SK-N-SH (cell line): ENCODE measurements around the gene MED7. TPM values are rescaled to one million over a fixed set of nuclear protein-coding genes. Genes with fewer than 3 reads are reported as not detected.

Experiments used
- CTCF ChIA-PET: fragments of 300-600, 350-600 bp; formaldehyde crosslinking; extraction: SDS; loops from one replicate; lab custom pipeline; 2021; lab: Yijun Ruan, JAX
- POLR2A ChIA-PET: fragments of 350-600 bp; sonication (Branson Sonifier 250); formaldehyde crosslinking; extraction: SDS; loops from one replicate; lab custom pipeline; 2020; ENCODE audit warnings: antibody characterized with exemption, inconsistent platforms; lab: Yijun Ruan, JAX
- DNase-seq: peaks from one replicate; pipeline ENCODE4 v3.0.0; 2012
- H2AFZ ChIP-seq: fragments of 200-600 bp; sonication (generic); 2 replicates; pipeline ENCODE4 v1.8.1; 2016; ENCODE audit warnings: antibody characterized with exemption, mild to moderate bottlenecking, low read depth
- H3F3A ChIP-seq: fragments of 200-600 bp; sonication (generic); replicated peaks from 2 replicates; pipeline ENCODE3; 2016; ENCODE audit warnings: antibody characterized with exemption, mild to moderate bottlenecking; ENCODE audit not compliant: insufficient read depth
- H3K27ac ChIP-seq, 2 experiments: fragments of 200-500 bp in 1 of 2; fragments of 200-600 bp in 1 of 2; sonication (Bioruptor generic) in 1 of 2; sonication (generic), shearing (Covaris generic) in 1 of 2; 2 replicates each; pipeline versions ENCODE4 v1.5.1 to v1.6.1; 2014 to 2016; ENCODE audit warnings: low read depth in 2 of 2, inconsistent platforms in 1 of 2, low read length in 1 of 2, mild to moderate bottlenecking in 1 of 2, mixed read lengths in 1 of 2
- H3K27me3 ChIP-seq: fragments of 200-600 bp; sonication (generic), shearing (Covaris generic); 2 replicates; pipeline ENCODE4 v1.6.1; 2016; ENCODE audit warnings: mixed run types; ENCODE audit not compliant: insufficient read depth
- H3K36me3 ChIP-seq, 2 experiments: fragments of 200-500 bp in 1 of 2; fragments of 200-600 bp in 1 of 2; sonication (Bioruptor generic) in 1 of 2; sonication (generic) in 1 of 2; replicated peaks in 1 of 2; 2 replicates each; pipeline versions ENCODE3 to v1.5.1; 2014 to 2016; ENCODE audit warnings: low read length in 1 of 2, mild to moderate bottlenecking in 1 of 2; ENCODE audit not compliant: insufficient read depth in 2 of 2, control insufficient read depth in 1 of 2
- H3K4me1 ChIP-seq, 2 experiments: fragments of 200-500 bp in 1 of 2; fragments of 200-600 bp in 1 of 2; sonication (Bioruptor generic) in 1 of 2; sonication (generic), shearing (Covaris generic) in 1 of 2; 2 replicates each; pipeline versions ENCODE4 v1.5.1 to v1.6.1; 2014 to 2016; ENCODE audit warnings: low read depth in 1 of 2, low read length in 1 of 2, mixed run types in 1 of 2; ENCODE audit not compliant: insufficient read depth in 2 of 2, control insufficient read depth in 1 of 2
- H3K4me2 ChIP-seq: fragments of 200-600 bp; sonication (generic), shearing (Covaris generic); 2 replicates; pipeline ENCODE4 v1.6.1; 2017; ENCODE audit warnings: mixed run types
- H3K4me3 ChIP-seq, 2 experiments: fragments of 200-500 bp in 1 of 2; fragments of 200-600 bp in 1 of 2; sonication (Bioruptor generic) in 1 of 2; sonication (generic), shearing (Covaris generic) in 1 of 2; 2 replicates each; pipeline versions ENCODE4 v1.5.1 to v1.8.1; 2014 to 2016; ENCODE audit warnings: low read depth in 2 of 2, inconsistent platforms in 1 of 2, low read length in 1 of 2, mild to moderate bottlenecking in 1 of 2, mixed read lengths in 1 of 2, moderate library complexity in 1 of 2
- H3K79me2 ChIP-seq: fragments of 200-600 bp; sonication (generic); 2 replicates; pipeline ENCODE4 v1.8.1; 2017; ENCODE audit warnings: mild to moderate bottlenecking; ENCODE audit not compliant: insufficient read depth
- H3K9ac ChIP-seq: fragments of 200-600 bp; sonication (generic); 2 replicates; pipeline ENCODE4 v1.6.1; 2017; ENCODE audit warnings: mixed run types
- H3K9me2 ChIP-seq: fragments of 200-600 bp; sonication (generic); 2 replicates; pipeline ENCODE4 v1.6.1; 2017; ENCODE audit warnings: mixed run types
- H3K9me3 ChIP-seq: fragments of 200-600 bp; sonication (generic); 2 replicates; pipeline ENCODE4 v1.6.1; 2017; ENCODE audit warnings: mixed run types, mild to moderate bottlenecking, moderate library complexity
- H4K20me1 ChIP-seq: fragments of 200-600 bp; sonication (generic); 2 replicates; pipeline ENCODE4 v1.6.1; 2017; ENCODE audit warnings: mild to moderate bottlenecking, mixed run types; ENCODE audit not compliant: insufficient read depth
- FOXM1 ChIP-seq: IDR thresholded peaks from 2 replicates; pipeline ENCODE4 v1.4.0; 2012; ENCODE audit warnings: low read depth, mild to moderate bottlenecking
- GABPA ChIP-seq: IDR thresholded peaks from 2 replicates; pipeline ENCODE4 v1.4.0; 2012; ENCODE audit warnings: low read depth, mild to moderate bottlenecking
- GATA2 ChIP-seq: sonication (generic); formaldehyde crosslinking; IDR thresholded peaks from 2 replicates; pipeline ENCODE4 v1.5.0; 2020; ENCODE audit warnings: mild to moderate bottlenecking, missing genetic modification reagents
- MEF2A ChIP-seq: IDR thresholded peaks from 2 replicates; pipeline ENCODE4 v1.4.0; 2012; ENCODE audit warnings: low read depth, borderline replicate concordance
- MXI1 ChIP-seq: IDR thresholded peaks from 2 replicates; pipeline ENCODE4 v1.6.1; 2012; ENCODE audit warnings: mild to moderate bottlenecking, low read depth, low read length, improper control_type of control experiment
- NRF1 ChIP-seq: IDR thresholded peaks from 2 replicates; pipeline ENCODE4 v1.6.1; 2012; ENCODE audit warnings: low read depth, mild to moderate bottlenecking, low read length
- POLR2AphosphoS5 ChIP-seq: IDR thresholded peaks from 2 replicates; pipeline ENCODE4 v1.6.1; 2012; ENCODE audit warnings: low read depth, low read length
- RAD21 ChIP-seq: IDR thresholded peaks from 2 replicates; pipeline ENCODE4 v1.6.1; 2012; ENCODE audit warnings: mild to moderate bottlenecking, low read length
- RXRA ChIP-seq: IDR thresholded peaks from 2 replicates; pipeline ENCODE4 v1.4.0; 2012; ENCODE audit warnings: low read depth, mild to moderate bottlenecking, borderline replicate concordance
- SIN3A ChIP-seq: IDR thresholded peaks from 2 replicates; pipeline ENCODE4 v1.6.1; 2012; ENCODE audit warnings: low read depth, mild to moderate bottlenecking, low read length, moderate library complexity, borderline replicate concordance
- SMC3 ChIP-seq: IDR thresholded peaks from 2 replicates; pipeline ENCODE4 v1.6.1; 2012; ENCODE audit warnings: low read depth, low read length, improper control_type of control experiment
- TCF12 ChIP-seq: IDR thresholded peaks from 2 replicates; pipeline ENCODE4 v1.4.0; 2012
- WGBS: methylation state at CpG from one replicate; pipeline ENCODE4 v1.1.6; 2017; ENCODE audit warnings: low lambda C conversion rate; 5-methylcytosine and 5-hydroxymethylcytosine counted together
- polyA plus RNA-seq, 3 experiments: library from polyadenylated mRNA; depleted of rRNA; stranded (reverse); fragments of >200 nt; gene quantifications; 2 replicates each; pipeline ENCODE4 v1.2.3, GENCODE V29; 2012
- TF ChIP-seq, protein P1 (sequence below): IDR thresholded peaks from 2 replicates; pipeline ENCODE4 v1.4.0; 2012; ENCODE audit warnings: low read depth
- TF ChIP-seq, protein P2 (sequence below): IDR thresholded peaks from 2 replicates; pipeline ENCODE4 v1.4.0; 2012; ENCODE audit warnings: low read depth, borderline replicate concordance
- TF ChIP-seq, protein P3 (sequence below): fragments of 200-600 bp; sonication (generic); IDR thresholded peaks from 2 replicates; pipeline ENCODE4 v1.6.1; 2017; ENCODE audit warnings: antibody characterized with exemption, mild to moderate bottlenecking, moderate library complexity
- TF ChIP-seq, protein P4 (sequence below): IDR thresholded peaks from 2 replicates; pipeline ENCODE4 v1.4.0; 2012; ENCODE audit warnings: low read depth, borderline replicate concordance
- TF ChIP-seq, protein P5 (sequence below): IDR thresholded peaks from 2 replicates; pipeline ENCODE4 v1.6.1; 2012; ENCODE audit warnings: mild to moderate bottlenecking, low read depth, low read length, moderate library complexity

Gene MED7
- polyA plus RNA-seq, 1 of the 3 experiments (the other 2 are of a cell fraction): 5.3 TPM

DNA sequence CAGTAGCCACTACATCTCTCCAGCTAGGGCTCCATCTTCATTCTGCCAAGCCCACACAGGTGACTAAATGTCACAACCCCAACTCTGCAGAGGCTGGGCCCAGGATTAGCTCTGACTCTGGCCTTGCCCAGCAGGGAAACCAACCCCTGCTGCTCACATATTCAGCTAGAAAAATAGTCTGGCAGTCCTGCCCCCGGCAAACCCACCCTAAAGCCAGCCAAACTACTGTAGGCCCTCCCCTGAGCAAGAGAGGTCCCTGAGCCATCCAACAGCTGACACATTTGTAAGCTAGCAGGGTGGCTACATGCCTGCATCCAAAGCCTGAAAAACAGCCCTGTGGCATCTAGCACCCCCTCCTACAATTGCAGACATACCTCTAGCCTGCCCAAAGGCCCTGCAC is 22.6 kb downstream of the MED7 start:
- Histone ChIP-seq H3K4me2 (no peak overlapping the region), H3K4me3 (no peak overlapping the region), H3K27me3 (no peaks in the 10 kb centered on the region), H3K9me3 (peaks cover 6% of the 10 kb centered on the region; the same call in 1 of the 2 replicates)
- 33% methylated on average over 1 of the region's 1 CpG for WGBS
- TF ChIP-seq, protein P1, sequence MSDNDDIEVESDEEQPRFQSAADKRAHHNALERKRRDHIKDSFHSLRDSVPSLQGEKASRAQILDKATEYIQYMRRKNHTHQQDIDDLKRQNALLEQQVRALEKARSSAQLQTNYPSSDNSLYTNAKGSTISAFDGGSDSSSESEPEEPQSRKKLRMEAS: no peak
- TF ChIP-seq SMC3: no peak
- TF ChIP-seq NRF1: no peak
- no peak for TF ChIP-seq RAD21
- TF ChIP-seq, protein P2, sequence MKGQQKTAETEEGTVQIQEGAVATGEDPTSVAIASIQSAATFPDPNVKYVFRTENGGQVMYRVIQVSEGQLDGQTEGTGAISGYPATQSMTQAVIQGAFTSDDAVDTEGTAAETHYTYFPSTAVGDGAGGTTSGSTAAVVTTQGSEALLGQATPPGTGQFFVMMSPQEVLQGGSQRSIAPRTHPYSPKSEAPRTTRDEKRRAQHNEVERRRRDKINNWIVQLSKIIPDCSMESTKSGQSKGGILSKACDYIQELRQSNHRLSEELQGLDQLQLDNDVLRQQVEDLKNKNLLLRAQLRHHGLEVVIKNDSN: no peak
- no peak for TF ChIP-seq MXI1
- no peak for TF ChIP-seq TCF12
- TF ChIP-seq, protein P3, sequence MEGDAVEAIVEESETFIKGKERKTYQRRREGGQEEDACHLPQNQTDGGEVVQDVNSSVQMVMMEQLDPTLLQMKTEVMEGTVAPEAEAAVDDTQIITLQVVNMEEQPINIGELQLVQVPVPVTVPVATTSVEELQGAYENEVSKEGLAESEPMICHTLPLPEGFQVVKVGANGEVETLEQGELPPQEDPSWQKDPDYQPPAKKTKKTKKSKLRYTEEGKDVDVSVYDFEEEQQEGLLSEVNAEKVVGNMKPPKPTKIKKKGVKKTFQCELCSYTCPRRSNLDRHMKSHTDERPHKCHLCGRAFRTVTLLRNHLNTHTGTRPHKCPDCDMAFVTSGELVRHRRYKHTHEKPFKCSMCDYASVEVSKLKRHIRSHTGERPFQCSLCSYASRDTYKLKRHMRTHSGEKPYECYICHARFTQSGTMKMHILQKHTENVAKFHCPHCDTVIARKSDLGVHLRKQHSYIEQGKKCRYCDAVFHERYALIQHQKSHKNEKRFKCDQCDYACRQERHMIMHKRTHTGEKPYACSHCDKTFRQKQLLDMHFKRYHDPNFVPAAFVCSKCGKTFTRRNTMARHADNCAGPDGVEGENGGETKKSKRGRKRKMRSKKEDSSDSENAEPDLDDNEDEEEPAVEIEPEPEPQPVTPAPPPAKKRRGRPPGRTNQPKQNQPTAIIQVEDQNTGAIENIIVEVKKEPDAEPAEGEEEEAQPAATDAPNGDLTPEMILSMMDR: no peak
- TF ChIP-seq SIN3A: no peak
- no peak for TF ChIP-seq MEF2A
- TF ChIP-seq GABPA: no peak
- TF ChIP-seq FOXM1: no peak
- TF ChIP-seq GATA2 (CRISPR knock-in tag): no peak
- TF ChIP-seq, all 33 proteins: peak for 0
- Histone ChIP-seq H3K27ac (no peak overlapping the region), H3K4me1 (no peaks in the 10 kb centered on the region), H3K9ac (no peak overlapping the region), H3K9me2 (no peaks in the 10 kb centered on the region), H3K79me2 (no peaks in the 10 kb centered on the region), H3F3A (no peaks in the 10 kb centered on the region), H4K20me1 (no peaks in the 10 kb centered on the region), H3K36me3 (no peaks in the 10 kb centered on the region), H2AFZ (no peak overlapping the region)
- ChIA-PET CTCF (interaction anchor here (1.2 to 2.0 kb wide), 2 partner anchors 10 to 12 kb away, joined by 4 to 7 read pairs; no protein-coding TSS in a partner anchor), POLR2A (no interaction called here)
- no peak for DNase-seq

DNA sequence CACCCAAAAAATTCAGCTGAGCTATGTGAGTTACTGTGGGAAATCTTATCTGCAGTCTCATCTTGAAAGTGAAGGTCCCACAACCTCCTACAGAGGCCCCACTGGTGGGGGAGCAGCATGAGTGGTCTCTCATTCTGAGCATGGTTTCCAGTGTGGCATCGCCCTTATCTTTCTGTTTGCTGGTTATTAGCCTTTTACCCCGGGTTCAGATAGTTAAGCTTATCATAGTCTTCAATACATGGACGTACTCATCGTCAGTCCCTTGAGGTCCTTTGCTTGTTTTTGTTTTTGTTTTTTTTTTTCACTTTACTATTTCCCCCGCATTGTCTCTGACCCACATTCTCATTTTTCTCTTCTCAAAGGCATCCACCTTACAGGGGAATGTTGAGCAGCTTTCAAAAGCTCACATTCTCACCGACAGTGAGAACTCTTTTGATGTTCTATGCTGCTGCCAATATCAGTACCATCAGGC is 26.1 kb downstream of the MED7 start:
- no peak overlapping the region for H3K4me2 ChIP-seq
- no peak for DNase-seq
- no peaks in the 10 kb centered on the region for H3K9me2 ChIP-seq
- CTCF ChIA-PET: no interaction called here
- no peaks in the 10 kb centered on the region for H3K36me3 ChIP-seq
- H3K9me3 ChIP-seq: peaks cover 3% of the 10 kb centered on the region; the same call in 1 of the 2 replicates
- 56% methylated on average over 6 of the region's 6 CpGs for WGBS
- no peak overlapping the region for H2AFZ ChIP-seq
- TF ChIP-seq, protein P4, sequence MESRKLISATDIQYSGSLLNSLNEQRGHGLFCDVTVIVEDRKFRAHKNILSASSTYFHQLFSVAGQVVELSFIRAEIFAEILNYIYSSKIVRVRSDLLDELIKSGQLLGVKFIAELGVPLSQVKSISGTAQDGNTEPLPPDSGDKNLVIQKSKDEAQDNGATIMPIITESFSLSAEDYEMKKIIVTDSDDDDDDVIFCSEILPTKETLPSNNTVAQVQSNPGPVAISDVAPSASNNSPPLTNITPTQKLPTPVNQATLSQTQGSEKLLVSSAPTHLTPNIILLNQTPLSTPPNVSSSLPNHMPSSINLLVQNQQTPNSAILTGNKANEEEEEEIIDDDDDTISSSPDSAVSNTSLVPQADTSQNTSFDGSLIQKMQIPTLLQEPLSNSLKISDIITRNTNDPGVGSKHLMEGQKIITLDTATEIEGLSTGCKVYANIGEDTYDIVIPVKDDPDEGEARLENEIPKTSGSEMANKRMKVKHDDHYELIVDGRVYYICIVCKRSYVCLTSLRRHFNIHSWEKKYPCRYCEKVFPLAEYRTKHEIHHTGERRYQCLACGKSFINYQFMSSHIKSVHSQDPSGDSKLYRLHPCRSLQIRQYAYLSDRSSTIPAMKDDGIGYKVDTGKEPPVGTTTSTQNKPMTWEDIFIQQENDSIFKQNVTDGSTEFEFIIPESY: no peak
- TF ChIP-seq POLR2AphosphoS5: no peak
- TF ChIP-seq, protein P5, sequence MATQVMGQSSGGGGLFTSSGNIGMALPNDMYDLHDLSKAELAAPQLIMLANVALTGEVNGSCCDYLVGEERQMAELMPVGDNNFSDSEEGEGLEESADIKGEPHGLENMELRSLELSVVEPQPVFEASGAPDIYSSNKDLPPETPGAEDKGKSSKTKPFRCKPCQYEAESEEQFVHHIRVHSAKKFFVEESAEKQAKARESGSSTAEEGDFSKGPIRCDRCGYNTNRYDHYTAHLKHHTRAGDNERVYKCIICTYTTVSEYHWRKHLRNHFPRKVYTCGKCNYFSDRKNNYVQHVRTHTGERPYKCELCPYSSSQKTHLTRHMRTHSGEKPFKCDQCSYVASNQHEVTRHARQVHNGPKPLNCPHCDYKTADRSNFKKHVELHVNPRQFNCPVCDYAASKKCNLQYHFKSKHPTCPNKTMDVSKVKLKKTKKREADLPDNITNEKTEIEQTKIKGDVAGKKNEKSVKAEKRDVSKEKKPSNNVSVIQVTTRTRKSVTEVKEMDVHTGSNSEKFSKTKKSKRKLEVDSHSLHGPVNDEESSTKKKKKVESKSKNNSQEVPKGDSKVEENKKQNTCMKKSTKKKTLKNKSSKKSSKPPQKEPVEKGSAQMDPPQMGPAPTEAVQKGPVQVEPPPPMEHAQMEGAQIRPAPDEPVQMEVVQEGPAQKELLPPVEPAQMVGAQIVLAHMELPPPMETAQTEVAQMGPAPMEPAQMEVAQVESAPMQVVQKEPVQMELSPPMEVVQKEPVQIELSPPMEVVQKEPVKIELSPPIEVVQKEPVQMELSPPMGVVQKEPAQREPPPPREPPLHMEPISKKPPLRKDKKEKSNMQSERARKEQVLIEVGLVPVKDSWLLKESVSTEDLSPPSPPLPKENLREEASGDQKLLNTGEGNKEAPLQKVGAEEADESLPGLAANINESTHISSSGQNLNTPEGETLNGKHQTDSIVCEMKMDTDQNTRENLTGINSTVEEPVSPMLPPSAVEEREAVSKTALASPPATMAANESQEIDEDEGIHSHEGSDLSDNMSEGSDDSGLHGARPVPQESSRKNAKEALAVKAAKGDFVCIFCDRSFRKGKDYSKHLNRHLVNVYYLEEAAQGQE: no peak
- TF ChIP-seq RXRA: no peak
- TF ChIP-seq, all 33 proteins: peak for 0
- Histone ChIP-seq H3K27me3 (no peaks in the 10 kb centered on the region), H3K4me1 (no peaks in the 10 kb centered on the region), H3K79me2 (no peaks in the 10 kb centered on the region), H4K20me1 (no peaks in the 10 kb centered on the region), H3K4me3 (no peak overlapping the region), H3K27ac (no peak overlapping the region), H3K9ac (no peak overlapping the region), H3F3A (no peaks in the 10 kb centered on the region)
- POLR2A ChIA-PET: no interaction called here
